Choroid plexus epithelial cell (primary cell): Measurements from ENCODE around the gene ALDH3A1.
A peak's percentile ranks its signal among the peaks of the same experiment; 100 is the strongest.

ENCODE experiments used
- DNase-seq: peaks from one replicate; pipeline ENCODE4 v3.0.0-alpha.2; 2010; ENCODE audit warnings: low read depth
- H3K4me3 ChIP-seq: 2 replicates; pipeline ENCODE4 v1.5.1; 2011; ENCODE audit warnings: low read depth, mild to moderate bottlenecking, control low read depth, low read length, moderate library complexity
- CTCF ChIP-seq: conservative IDR thresholded peaks from 2 replicates; pipeline ENCODE4 v1.5.1; 2011; ENCODE audit warnings: low read depth, mild to moderate bottlenecking, control low read depth, inconsistent platforms, low read length, moderate library complexity

Gene ALDH3A1

GRCh38 chr17:19757536-19758180 is 9.6 kb upstream of the ALDH3A1 start:
- no peak for DNase-seq
- no peak for TF ChIP-seq CTCF
- no peak overlapping the region for H3K4me3 ChIP-seq

DNA sequence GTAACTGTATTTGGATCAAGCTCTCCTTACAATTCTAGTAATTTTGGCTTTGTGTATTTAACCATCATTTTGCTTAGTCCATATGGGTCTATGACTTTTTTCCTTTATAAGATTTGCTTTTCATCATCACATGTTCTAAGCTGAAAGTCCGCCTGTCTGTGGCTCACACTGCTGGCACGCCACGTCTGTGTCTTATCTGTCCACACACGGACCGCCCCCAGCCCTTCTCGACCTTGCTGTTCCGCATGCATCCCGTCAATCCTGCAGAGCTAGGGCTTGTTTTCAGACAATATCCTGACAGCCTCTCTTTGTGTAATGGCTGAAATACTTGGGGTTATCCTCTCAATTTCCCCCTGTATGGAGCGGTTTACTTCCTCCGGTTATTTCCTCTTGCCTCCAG is 8.4 kb upstream of the ALDH3A1 start:
- TF ChIP-seq CTCF: no peak
- DNase-seq: no peak
- H3K4me3 ChIP-seq: no peak overlapping the region

GRCh38 chr17:19755821-19756510 is 7.9 kb upstream of the ALDH3A1 start:
- no peak for TF ChIP-seq CTCF
- no peak for DNase-seq
- H3K4me3 ChIP-seq: no peak overlapping the region

- H3K4me3 ChIP-seq: no peak overlapping the region
- no peak for TF ChIP-seq CTCF
- DNase-seq: no peak
These were observed 7.3 kb upstream of the ALDH3A1 start for GRCh38 chr17:19755392-19755791.

DNA sequence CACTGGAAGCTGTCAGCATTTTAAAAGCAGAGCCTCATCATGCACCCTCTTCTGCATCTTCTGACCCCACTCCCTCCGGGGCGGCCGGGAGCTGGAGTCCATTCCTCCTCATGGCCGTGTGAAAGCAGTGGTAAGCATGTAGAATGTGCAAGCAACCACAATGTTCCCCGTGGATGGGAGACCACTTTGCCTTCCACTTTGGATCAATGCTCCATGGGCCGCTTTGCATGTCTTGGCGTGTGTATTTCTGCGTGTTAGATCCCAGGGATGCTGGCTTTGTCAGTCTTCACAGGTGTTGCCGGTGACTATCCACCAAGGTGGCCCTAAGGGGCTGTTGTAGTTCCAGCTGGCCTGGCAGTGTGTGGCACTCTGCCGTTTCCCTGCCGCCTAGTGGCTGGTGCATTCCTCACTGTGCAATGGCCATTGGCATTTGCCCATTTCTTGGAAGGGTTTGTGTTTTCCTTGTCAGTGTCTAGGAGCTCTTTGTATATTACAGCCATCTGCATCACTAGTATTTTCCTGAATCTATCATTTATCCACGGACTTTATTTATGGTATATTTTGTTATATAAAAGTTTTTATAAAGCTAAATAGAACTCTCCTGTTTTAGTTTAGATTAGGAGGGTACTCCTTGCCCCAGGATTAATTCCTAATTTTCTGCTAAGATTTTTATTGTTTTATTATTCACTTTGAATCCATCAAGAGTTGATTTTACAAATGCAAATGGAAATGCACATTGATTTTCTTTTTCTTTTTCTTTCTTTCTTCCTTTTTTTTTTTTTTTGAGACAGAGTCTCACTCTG is 5.8 kb upstream of the ALDH3A1 start:
- peak; percentile 25 for TF ChIP-seq CTCF
- no peak overlapping the region for H3K4me3 ChIP-seq
- DNase-seq: no peak

DNA sequence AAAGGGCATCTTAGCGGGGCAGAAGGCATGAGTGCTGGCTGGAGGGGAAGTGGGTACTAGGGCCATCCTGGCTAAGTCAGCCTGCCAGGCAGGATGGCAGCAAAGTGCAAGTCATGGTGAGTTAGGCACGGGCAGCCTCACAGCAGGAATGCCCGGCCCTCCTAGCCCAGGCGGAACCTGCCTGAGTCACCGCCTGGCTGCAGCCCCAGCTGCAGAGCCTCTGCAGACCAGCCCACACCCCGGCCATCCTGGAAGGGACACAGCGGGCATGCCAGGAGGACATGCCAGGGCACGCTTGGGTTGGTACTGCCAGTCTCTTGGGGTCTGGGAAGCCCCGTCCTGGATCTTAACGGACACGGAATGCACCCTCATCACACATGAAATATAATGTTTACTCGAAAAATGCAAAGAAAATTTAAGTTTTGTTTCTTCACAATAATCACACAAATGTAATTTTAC is 5.0 kb upstream of the ALDH3A1 start:
- DNase-seq: peak; percentile 51
- no peak overlapping the region for H3K4me3 ChIP-seq
- no peak for TF ChIP-seq CTCF
